CD1c-positive myeloid dendritic cell (primary cell): Measurements from ENCODE around the gene KCNC3.

ENCODE experiments used
- DNase-seq: peaks from one replicate; pipeline ENCODE4 v3.0.0-alpha.2; 2016; ENCODE audit errors: extremely low spot score

The KCNC3 gene

GRCh38 chr19:50327013-50327412 lies 2.2 kb downstream of the KCNC3 start:
- DNase-seq = no peak

DNA sequence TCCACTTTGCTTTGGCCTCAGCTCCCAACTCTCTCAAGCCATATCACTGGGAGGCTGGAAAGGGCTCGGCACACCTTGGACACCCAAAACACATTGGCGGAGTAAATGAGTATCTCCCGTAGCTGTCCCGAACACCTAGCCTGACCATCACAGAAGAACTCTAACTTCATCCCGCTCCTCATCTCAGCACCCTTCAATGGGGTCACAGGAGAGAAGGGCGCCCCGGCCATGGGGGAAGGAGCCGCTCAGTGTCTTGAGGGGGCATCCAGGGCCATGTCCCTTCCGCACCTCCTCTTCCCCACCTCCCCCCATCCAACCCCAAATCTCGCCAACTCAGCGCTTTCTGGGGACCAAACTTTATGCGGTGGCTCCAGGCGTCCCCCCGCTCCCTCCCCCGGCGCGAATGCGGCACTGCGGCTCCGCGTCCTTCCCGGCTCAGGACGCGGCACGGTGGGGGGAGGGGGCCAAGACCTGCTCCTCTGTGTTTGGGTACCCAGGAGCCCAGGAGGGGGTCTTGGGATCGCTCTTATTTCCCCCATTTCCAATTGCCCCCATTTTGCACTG lies 3.0 kb downstream of the KCNC3 start:
- no peak for DNase-seq

DNA sequence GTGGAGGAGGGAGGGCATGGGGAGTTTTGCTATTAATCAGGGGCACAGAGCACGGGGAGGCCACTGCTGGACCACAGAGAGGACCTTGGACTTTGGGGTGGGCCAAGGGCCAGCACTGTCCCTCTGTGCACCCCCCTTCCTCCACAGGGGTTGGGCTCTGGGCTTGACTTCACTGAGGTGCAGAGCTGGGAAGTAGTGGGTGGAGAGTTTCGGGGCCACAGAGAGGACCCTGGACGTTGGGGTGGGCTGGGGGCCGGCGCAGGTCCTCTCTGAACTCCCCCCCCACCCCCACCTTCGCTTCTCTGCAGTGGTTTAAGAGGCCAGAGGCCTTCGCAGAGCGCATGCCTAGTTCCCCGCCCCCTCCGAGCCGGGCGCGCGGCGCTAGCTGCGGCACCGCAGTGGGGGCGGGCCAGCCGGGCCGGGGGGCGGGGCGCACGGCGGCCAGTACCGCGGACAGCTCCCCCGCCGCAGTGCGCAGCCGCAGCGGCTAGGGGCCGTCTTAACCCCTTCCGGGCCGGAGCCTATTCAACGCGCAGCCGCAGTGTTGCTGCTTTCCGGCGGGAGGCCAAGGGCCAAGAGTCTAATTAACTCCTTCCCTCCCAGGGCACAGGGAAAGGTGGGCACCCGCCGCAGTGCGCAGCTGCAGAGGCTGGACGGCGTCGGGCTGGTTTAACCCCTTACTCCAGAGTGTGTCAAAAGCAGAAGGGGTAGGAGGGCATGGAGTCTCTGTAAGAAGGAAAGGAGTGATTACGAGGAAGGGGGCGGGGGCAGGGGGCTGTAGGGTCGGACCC lies 3.7 kb downstream of the KCNC3 start:
- peak; percentile 88 for DNase-seq

DNA sequence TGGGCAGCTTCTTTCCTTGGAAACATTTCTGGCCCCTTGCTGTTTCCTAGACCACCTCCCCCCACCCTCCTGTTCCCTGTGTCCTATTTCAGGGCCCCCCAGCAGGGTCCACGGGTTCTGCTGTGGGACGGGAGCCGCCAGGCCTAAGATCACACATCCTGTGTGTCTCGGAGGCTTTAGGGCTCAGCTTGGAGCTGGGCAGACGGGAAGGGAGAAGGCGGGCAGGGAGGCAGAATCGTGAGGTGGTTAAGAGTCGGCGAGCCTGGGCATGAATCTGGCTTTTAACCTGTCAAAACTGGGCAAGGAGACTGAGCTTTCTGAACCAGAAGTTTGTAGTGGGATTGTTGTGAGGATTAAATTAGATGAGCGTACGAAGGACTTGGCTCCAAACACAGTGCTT lies 4.8 kb downstream of the KCNC3 start:
- DNase-seq = no peak

- no peak for DNase-seq
Measured at GRCh38 chr19:50323782-50324133, 5.4 kb downstream of the KCNC3 start.

GRCh38 chr19:50322931-50323781 lies 6.0 kb downstream of the KCNC3 start:
- DNase-seq = no peak

GRCh38 chr19:50322234-50322633 lies 6.9 kb downstream of the KCNC3 start:
- DNase-seq = no peak

GRCh38 chr19:50321831-50322230 lies 7.3 kb downstream of the KCNC3 start:
- no peak for DNase-seq

DNA sequence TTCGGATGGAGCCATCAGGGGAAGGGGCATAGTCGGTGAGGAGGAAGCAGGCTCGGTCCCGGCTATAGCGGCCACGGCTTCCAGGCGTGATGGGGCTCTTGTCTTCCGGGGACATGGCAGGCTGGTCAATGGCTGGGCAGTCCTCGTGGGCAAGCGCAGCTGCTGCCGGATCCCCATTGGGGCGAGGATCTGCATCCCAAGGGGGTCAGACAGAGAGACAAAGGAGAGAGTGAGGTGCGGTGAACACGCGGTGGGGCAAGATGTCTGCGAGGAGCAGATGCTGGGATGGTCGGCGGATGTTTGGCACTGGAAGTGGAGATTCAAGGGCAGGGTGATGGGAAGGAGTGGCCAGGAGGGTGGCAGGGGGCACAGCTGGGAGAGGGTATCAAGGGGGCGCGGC lies 8.6 kb downstream of the KCNC3 start:
- no peak for DNase-seq

DNA sequence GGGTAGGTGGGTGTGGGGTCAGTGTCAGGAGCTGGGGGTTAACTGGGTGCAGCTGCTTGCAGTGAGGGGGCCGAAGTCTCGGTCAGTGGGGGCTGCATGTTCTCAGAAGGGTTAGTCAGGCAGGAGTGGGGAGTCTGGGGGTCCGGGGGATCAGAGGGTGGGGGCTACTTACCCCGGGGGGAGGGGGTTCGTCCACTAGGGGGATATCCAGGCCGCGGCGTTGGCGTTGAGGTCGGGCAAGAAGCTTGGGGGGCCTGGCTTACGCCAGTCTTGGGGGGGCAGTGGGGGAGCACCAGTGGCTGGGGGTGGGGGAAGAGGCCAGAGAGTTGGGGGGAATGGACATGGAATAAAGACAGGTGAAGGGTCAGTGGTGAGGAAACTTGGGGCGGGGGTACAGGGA lies 9.1 kb downstream of the KCNC3 start:
- DNase-seq = no peak

DNA sequence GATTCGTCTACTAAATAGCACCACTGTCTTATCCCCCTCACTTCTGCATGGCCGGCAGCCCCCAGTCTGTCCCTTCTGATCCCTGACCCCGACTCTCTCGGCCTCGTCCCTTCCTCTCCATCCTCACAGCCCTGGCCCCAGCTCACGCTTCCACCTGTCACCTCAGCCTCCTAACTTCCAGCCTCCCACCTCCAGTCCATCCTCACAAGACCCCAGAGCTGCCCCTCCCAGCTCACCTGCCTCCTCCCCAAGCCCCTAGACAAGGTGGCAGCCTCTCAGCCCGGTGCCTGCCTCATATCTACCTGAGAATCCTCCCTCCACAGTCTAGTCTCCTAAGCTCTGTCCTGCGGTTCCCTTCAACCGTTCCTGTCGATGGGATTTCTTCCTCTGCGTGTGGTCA lies 10.0 kb downstream of the KCNC3 start:
- no peak for DNase-seq

DNA sequence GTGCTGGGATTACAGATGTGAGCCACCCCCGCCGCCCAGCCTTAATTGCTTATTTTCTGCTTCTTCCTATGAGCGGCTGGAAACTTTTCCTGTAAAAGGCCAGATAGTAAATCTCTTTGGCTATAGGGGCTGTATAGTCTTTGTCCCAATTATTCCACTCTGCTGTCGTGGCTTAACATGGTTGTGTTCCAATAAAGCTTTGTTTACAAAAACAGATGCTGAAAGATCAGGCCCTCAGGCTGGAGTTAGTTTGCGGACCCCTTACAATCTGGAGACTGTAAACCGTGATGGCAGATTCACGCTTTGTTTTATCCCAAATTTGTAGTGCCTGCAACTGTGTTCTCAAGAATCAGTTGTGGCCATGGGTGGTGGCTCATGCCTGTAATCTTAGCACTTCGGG lies 10.7 kb downstream of the KCNC3 start:
- DNase-seq = no peak

DNA sequence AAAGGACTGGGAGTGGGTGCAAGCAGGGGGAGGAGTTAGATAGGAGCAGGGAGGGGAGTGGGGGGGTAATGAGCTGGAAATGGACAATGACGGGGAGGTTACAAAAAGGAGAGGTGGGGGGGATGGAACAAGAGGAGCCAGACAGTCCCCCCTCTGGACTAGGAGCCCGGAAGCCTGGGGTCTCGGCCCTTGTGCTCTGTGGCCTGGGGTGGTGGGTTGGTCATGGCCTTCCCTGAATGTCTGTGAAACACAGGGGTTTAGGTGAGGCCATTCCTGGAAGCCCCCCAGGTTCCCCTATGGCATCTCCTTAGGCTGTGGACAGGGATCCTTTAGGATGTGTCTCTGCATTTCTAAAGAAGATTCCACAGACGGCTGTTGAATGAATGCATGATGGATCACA lies 12.1 kb downstream of the KCNC3 start:
- DNase-seq = no peak

GRCh38 chr19:50315773-50316448 lies 13.3 kb downstream of the KCNC3 start:
- no peak for DNase-seq

- DNase-seq = no peak
Measured at GRCh38 chr19:50314724-50315708, 14.2 kb downstream of the KCNC3 start.

DNA sequence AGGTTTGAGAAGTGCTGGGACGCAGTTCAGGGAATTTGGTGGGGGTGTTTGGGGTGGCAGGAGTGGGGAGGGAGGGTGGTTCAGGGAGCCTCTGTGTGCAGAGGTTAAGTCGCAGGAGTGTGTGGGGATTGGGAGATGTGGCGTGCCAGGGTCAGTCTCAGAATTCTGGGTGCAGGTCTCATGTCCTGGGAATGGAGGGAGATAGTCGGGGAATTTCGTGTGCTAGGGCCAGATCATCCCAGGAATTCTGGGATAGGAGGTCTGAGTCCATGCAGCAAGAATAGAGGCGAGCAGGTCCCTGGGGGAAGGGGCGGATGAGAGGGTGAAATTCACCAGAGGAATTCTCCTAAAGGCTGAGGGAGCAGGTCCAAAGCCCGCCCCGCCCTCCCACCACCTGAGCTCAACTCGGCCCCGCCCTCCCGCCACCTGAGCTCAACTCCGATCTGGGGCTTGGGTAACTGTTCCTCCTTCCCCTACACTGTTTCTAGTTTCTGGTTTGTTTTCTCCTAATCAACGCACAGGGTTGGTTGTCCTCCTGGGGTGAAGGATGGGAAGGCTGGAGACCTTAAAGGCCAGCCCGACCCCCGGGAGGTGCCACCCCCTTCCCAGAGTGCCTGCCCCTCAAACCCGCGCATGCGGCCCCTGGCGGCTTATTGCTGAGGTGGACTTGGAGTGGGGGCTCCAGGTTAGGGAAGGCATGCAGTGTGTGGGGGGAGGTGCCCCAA lies 15.2 kb downstream of the KCNC3 start:
- DNase-seq = no peak

- DNase-seq = no peak
Measured at GRCh38 chr19:50312967-50313811, 16.0 kb downstream of the KCNC3 start.

DNA sequence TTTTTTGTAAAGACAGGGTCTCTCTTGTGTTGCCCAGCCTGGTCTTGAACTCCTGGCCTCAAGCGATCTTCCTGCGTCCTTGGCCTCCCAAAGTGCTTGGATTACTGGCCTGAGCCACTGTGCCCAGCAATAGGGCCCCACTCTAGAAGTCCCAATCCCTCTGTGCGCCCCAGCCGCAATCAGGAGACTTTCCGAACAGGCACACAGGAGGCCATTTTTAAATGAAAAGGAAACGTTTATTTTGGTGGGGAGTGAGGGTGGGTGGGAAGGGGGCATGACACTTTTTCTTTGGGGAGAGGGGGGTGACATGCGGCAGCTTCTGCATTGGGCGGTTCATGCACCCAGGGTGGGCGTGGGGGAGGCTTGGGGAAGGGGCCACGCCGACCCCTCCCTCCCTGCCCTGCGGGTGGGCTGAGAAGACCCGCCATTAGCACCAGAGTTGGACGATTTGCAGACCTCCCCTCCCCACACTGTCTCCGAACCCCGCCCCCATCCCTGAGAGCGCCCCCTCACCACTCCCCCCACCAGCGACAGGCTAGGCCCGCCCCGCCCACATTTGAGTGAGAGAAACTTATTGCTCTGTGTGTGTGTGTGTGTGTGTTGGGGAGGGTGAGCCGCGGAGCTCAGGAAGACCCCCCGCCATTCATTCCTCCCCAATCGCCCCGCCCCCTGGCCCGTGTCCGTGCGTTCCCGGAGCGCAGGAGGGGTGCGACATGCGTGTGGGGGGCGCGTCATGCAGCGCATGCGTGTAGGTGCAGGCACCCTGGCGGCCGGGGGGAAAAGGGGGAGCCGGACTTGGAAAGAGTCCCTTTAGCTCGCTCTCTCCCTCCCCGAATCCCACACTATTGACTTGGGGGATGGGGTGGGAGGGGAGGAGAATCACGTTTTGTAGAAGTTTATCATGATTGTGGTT lies 17.2 kb downstream of the KCNC3 start:
- no peak for DNase-seq
